Natural killer cell (primary cell): ENCODE data around the gene HELZ2. TPM values are rescaled to one million over a fixed set of nuclear protein-coding genes. Genes with fewer than 3 reads are reported as not detected.

Source experiments
- ATAC-seq, 3 donors: fragments of 150-1000 bp in 2 of 3; fragments of 200-7000 bp in 1 of 3; cut with Tn5 transposase; 1 replicate in 1 of 3; 2 replicates in 2 of 3; pipeline ENCODE4 v1.10.0; 2021; ENCODE audit warnings: mild to moderate bottlenecking in 2 of 3, moderate library complexity in 2 of 3
- DNase-seq, 2 donors: peaks; one replicate each; pipeline versions ENCODE4 v3.0.0 to v3.0.0-alpha.2; 2013 to 2021; ENCODE audit warnings: mixed read lengths in 1 of 2
- H3K27ac ChIP-seq: one replicate; pipeline ENCODE4 v1.5.1; 2013; ENCODE audit warnings: mild to moderate bottlenecking, low read length
- H3K27me3 ChIP-seq: one replicate; pipeline ENCODE4 v1.6.1; 2013; ENCODE audit warnings: low read length; ENCODE audit not compliant: control insufficient read depth, insufficient read depth
- H3K36me3 ChIP-seq: one replicate; pipeline ENCODE4 v1.6.1; 2013; ENCODE audit warnings: low read length; ENCODE audit not compliant: control insufficient read depth, insufficient read depth
- H3K4me1 ChIP-seq: one replicate; pipeline ENCODE4 v1.6.1; 2013; ENCODE audit warnings: low read length; ENCODE audit not compliant: control insufficient read depth, insufficient read depth
- H3K4me3 ChIP-seq: one replicate; pipeline ENCODE4 v1.5.1; 2013; ENCODE audit warnings: low read length
- H3K9me3 ChIP-seq: one replicate; pipeline ENCODE4 v1.6.1; 2013; ENCODE audit warnings: low read length; ENCODE audit not compliant: control insufficient read depth, insufficient read depth
- H3K27ac Mint-ChIP-seq, 2 donors: one replicate each; pipeline ENCODE4 v1.8.0; 2022; ENCODE audit warnings: mild to moderate bottlenecking in 2 of 2, mixed read lengths in 2 of 2, moderate library complexity in 1 of 2
- H3K27me3 Mint-ChIP-seq, 2 donors: one replicate each; pipeline ENCODE4 v1.8.0; 2022; ENCODE audit warnings: low read depth in 2 of 2, mixed read lengths in 2 of 2
- H3K36me3 Mint-ChIP-seq: one replicate; pipeline ENCODE4 v1.8.0; 2022; ENCODE audit warnings: mixed read lengths
- H3K4me1 Mint-ChIP-seq, 2 donors: one replicate each; pipeline ENCODE4 v1.8.0; 2022; ENCODE audit warnings: mixed read lengths in 2 of 2
- H3K4me3 Mint-ChIP-seq: one replicate; pipeline ENCODE4 v1.8.0; 2022; ENCODE audit warnings: mild to moderate bottlenecking, moderate library complexity, mixed read lengths
- H3K9me3 Mint-ChIP-seq, 2 donors: one replicate each; pipeline ENCODE4 v1.8.0; 2022; ENCODE audit warnings: mixed read lengths in 2 of 2
- WGBS: methylation state at CpG from one replicate; pipeline ENCODE4 v1.1.7; 2013; ENCODE audit warnings: missing lambda C conversion rate; ENCODE audit not compliant: insufficient coverage; 5-methylcytosine and 5-hydroxymethylcytosine counted together
- intact Hi-C: fragments of 100-400 bp; cut with micrococcal nuclease; formaldehyde crosslinking; loops from one replicate; pipeline ENCODE4 v1.14.2; 2022
- total RNA-seq, 4 donors: library from RNA; stranded (reverse); fragments of 120-200 nt in 1 of 4; gene quantifications; one replicate each; pipeline versions ENCODE4 v1.2.3 to v1.2.4, GENCODE V29; 2013 to 2022
- TF ChIP-seq, protein P1 (sequence below): fragments of 200-600 bp; IDR thresholded peaks from one replicate; pipeline ENCODE4 v1.8.0; 2022; ENCODE audit warnings: antibody characterized with exemption

Gene HELZ2
- total RNA-seq, 3 donors from 2014 or later (not counting 1 experiment from before 2014, with no cell fraction given) = 85.2 to 90.7 (median 89.4) TPM

DNA sequence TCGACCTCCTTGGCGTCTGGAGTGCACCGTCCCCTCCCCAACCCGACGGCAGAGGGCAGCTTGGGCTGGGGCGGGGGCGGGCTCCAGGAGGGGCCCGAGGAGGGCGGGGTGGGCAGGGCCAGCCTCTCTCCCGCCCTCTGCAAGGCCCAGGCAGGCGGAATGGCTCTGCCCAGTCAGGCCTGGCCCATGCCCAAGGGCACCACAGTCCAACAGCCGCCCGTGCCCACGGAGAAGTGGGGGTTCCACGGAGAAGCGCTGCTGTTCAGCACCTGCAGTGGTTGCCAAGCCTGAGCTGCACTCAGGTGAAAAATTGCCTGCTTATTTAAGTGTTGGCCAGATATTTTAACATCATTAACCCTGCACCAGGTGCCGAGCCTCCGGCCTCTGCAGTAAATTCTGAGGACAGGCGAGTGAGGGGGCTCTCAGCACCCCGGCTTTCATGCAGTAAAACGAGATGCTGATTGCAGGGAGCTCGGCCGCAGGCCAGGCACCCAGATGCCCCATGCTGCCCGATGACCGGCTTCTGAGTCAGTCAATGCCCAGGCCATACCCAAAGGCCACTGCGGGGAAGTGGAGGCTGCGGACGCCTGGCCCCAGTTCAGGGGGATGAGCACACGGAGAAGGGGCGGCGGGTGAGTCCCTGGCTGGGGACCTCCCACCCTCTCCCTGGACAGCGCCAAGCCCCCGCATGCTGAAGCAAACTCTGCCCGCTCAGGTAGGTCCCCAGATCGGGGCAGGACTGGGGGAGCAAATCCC, 26.1 kb downstream of the HELZ2 start, which contains the start of gene SRMS:
TSS of gene SRMS (minus strand) at position 25 of the 756 bp plus-strand sequence. CDS start 286 bp downstream, outside the sequence.
- H3K27me3 Mint-ChIP-seq = peaks cover 0 to 6% of the 10 kb centered on the region in 2 donors
- H3K4me1 ChIP-seq = peaks cover 22% of the 10 kb centered on the region
- H3K36me3 Mint-ChIP-seq = no peaks in the 10 kb centered on the region
- H3K4me3 Mint-ChIP-seq = no peak within 1 kb of the TSS
- no peak within 1 kb of the TSS for H3K27ac ChIP-seq
- H3K36me3 ChIP-seq = no peaks in the 10 kb centered on the region
- H3K9me3 ChIP-seq = no peaks in the 10 kb centered on the region
- H3K27me3 ChIP-seq = peaks cover under 1% of the 10 kb centered on the region
- peaks cover 0 to 12% of the 10 kb centered on the region in 2 donors for H3K4me1 Mint-ChIP-seq
- no peak within 1 kb of the TSS for H3K4me3 ChIP-seq
- no peaks in the 10 kb centered on the region for H3K9me3 Mint-ChIP-seq
- ATAC-seq (no peak), DNase-seq (no peak)
- no peak within 1 kb of the TSS for H3K27ac Mint-ChIP-seq
- TF ChIP-seq, protein P1, sequence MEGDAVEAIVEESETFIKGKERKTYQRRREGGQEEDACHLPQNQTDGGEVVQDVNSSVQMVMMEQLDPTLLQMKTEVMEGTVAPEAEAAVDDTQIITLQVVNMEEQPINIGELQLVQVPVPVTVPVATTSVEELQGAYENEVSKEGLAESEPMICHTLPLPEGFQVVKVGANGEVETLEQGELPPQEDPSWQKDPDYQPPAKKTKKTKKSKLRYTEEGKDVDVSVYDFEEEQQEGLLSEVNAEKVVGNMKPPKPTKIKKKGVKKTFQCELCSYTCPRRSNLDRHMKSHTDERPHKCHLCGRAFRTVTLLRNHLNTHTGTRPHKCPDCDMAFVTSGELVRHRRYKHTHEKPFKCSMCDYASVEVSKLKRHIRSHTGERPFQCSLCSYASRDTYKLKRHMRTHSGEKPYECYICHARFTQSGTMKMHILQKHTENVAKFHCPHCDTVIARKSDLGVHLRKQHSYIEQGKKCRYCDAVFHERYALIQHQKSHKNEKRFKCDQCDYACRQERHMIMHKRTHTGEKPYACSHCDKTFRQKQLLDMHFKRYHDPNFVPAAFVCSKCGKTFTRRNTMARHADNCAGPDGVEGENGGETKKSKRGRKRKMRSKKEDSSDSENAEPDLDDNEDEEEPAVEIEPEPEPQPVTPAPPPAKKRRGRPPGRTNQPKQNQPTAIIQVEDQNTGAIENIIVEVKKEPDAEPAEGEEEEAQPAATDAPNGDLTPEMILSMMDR = no peak
- intact Hi-C loops = no loop called here
- 64% methylated on average over 35 of the region's 35 CpGs for WGBS

DNA sequence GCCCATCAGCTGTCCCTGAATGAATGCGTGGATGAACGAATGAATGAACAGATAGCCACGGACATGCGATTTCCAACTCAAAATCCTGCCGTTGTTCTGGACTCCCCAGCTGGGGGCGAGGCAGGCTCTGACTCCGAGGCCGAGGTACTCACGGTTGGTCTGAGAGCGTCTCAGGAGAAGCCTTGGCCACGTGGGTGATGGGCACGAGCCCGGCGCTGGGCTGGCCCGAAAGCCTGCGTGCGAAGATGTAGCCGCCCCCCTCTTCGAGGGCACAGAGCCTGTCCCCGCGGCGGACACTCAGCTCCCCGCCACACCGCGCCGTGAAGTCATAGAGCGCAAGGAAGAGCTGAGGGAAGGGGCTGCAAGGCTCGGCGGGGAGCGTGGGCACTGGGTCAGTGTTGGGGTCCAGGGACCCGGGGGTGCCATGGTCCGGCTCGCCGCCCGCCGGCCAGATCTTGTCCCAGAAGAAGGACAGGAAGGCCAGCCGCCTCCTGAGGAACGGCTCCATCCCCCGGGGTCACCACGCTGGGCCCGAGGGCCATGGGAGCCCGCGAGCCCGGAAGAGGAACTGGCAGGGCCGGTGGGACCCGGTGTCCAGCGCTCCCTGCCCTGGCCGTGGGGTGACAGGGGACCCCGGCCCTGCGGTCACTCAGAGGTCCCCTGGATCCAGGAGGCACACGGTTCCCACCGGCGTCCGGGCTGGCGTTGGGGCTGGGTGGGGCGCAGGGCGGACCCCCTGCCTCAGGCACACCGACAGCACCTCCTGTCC, 26.9 kb downstream of the HELZ2 start:
- TF ChIP-seq, protein P1 = no peak
- intact Hi-C loops = no loop called here
- peaks cover 0 to 5% of the 10 kb centered on the region in 2 donors for H3K4me1 Mint-ChIP-seq

DNA sequence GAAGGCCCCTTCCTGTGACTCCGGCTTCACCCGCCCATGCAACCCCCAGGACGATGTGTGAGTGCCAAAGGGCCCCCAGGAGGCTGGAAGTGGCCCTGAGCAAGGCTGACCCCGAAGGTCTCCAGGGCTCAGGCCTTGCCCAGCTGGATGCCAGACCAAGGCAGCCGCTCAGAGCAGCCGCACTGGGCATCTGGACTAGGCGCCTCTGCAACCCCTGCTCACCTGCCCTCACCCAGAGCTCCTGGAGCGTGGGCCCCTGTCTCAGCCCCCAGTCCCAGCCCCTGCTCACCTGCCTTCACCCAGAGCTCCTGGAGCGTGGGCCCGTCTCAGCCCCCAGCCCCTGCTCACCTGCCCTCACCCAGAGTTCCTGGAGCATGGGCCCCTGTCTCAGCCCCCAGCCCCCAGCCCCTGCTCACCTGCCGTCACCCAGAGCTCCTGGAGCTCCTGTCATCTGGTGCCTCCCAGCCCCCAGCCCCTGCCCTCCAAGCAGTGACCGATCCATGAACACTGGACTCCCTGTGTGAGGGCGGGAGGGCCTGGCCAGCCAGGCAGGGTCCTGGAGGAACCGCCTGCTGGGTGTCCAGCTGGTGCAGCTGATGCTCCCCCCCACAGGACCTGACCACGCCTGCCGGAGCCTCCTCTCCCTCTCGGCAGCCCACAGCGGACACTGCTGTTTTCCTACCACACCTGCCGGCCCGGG, 27.6 kb downstream of the HELZ2 start:
- Mint-ChIP-seq H3K27ac (no peak overlapping the region), H3K36me3 (no peaks in the 10 kb centered on the region), H3K4me1 (peaks cover 0 to 5% of the 10 kb centered on the region in 2 donors), H3K27me3 (peaks cover 0 to 6% of the 10 kb centered on the region in 2 donors), H3K9me3 (no peaks in the 10 kb centered on the region), H3K4me3 (no peak overlapping the region)
- H3K36me3 ChIP-seq = no peaks in the 10 kb centered on the region
- H3K27ac ChIP-seq = no peak overlapping the region
- intact Hi-C loops = no loop called here
- WGBS = 88% methylated on average over 20 of the region's 20 CpGs
- TF ChIP-seq, protein P1 = no peak
- DNase-seq = no peak
- H3K4me1 ChIP-seq = peaks cover 19% of the 10 kb centered on the region
- no peak overlapping the region for H3K4me3 ChIP-seq
- ATAC-seq = no peak
- H3K27me3 ChIP-seq = no peaks in the 10 kb centered on the region
- H3K9me3 ChIP-seq = no peaks in the 10 kb centered on the region

More for the DNA sequence above, 26.9 kb downstream of the HELZ2 start:
- Histone ChIP-seq H3K4me1 (peaks cover 22% of the 10 kb centered on the region), H3K27me3 (no peaks in the 10 kb centered on the region), H3K9me3 (no peaks in the 10 kb centered on the region), H3K36me3 (no peaks in the 10 kb centered on the region), H3K4me3 (no peak overlapping the region), H3K27ac (no peak overlapping the region)
- Mint-ChIP-seq H3K27ac (no peak overlapping the region), H3K36me3 (no peaks in the 10 kb centered on the region), H3K4me3 (no peak overlapping the region), H3K27me3 (peaks cover 0 to 6% of the 10 kb centered on the region in 2 donors), H3K9me3 (no peaks in the 10 kb centered on the region)
- ATAC-seq (no peak), DNase-seq (no peak)
- WGBS = 65% methylated on average over 58 of the region's 58 CpGs
